ENCODE results near the gene CCR2.

Gene CCR2

DNA sequence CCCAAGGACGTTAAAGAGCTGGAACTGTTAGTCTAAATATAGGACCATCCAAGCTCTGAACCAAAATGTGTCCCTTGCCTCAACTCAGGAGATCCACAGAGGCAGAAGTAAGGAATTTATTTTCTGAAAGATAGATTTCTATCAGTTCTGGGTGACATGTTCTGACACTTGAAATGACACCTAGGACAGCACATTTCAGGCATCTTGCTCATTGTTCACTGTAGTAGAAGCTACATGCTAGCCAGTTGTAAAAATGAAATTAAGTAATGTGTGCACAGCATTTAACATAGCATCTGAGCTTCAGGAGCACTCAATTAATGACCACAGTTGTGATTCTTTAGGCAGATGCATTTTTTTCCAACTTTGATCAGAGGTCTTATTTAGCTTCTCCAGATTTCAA lies 567 bp downstream of the CCR2 start:
- DNase-seq (ENCODE audit: low read depth, low spot score), result no peak

DNA sequence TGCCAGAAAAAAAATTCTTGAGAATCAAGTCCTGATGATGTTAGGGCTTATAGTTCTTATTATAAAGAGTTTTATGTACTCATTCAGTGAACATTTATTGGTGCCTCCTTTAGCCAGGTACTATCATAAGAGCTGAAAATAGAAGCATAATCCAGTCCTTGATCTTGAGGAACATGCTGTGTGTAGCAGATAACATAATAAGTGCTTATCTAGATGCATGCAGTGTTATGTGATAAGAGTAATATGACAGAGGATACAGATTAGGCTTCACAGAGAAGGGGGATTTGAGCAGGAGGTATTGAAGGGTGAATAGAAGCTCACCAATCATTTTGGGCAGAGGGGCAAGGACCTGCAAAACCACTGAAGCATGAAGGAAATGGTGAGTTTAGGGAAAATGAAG lies 1.1 kb downstream of the CCR2 start:
- no peak for DNase-seq (ENCODE audit: low read depth, low spot score)

DNA sequence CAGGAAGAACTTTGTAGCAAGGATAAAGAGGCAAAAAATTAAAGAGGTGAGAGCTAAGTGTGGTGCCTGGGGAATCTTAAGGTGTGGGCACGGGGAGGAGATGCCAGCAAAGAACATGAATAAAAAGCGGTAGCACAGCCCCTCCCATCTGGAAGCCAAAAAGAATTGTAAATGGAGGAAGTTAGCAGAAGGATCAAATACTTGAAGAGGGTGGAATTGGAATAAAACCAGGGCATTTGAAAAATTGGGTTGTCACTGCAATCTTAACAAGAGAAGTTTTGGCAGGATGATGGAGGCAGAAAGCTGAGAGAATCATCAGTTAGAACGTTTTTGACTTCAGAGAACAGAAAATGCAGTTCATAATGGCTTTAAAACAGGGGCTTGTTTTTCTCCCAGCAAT lies 2.4 kb downstream of the CCR2 start:
- no peak for DNase-seq (ENCODE audit: low read depth, low spot score)

GRCh38 chr3:46356909-46357308 lies 3.0 kb downstream of the CCR2 start:
- DNase-seq (ENCODE audit: low read depth, low spot score), result no peak

DNA sequence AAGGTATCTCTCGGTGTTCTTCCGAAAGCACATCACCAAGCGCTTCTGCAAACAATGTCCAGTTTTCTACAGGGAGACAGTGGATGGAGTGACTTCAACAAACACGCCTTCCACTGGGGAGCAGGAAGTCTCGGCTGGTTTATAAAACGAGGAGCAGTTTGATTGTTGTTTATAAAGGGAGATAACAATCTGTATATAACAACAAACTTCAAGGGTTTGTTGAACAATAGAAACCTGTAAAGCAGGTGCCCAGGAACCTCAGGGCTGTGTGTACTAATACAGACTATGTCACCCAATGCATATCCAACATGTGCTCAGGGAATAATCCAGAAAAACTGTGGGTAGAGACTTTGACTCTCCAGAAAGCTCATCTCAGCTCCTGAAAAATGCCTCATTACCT lies 4.6 kb downstream of the CCR2 start:
- no peak for DNase-seq (ENCODE audit: low read depth, low spot score)

DNA sequence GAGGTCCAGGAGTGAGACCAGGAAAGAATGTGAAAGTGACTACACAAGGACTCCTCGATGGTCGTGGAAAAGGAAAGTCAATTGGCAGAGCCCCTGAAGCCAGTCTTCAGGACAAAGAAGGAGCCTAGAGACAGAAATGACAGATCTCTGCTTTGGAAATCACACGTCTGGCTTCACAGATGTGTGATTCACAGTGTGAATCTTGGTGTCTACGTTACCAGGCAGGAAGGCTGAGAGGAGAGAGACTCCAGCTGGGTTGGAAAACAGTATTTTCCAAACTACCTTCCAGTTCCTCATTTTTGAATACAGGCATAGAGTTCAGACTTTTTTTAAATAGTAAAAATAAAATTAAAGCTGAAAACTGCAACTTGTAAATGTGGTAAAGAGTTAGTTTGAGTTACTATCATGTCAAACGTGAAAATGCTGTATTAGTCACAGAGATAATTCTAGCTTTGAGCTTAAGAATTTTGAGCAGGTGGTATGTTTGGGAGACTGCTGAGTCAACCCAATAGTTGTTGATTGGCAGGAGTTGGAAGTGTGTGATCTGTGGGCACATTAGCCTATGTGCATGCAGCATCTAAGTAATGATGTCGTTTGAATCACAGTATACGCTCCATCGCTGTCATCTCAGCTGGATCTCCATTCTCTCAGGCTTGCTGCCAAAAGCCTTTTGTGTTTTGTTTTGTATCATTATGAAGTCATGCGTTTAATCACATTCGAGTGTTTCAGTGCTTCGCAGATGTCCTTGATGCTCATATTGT lies 6.0 kb downstream of the CCR2 start:
- no peak for DNase-seq (ENCODE audit: low read depth, low spot score)

DNA sequence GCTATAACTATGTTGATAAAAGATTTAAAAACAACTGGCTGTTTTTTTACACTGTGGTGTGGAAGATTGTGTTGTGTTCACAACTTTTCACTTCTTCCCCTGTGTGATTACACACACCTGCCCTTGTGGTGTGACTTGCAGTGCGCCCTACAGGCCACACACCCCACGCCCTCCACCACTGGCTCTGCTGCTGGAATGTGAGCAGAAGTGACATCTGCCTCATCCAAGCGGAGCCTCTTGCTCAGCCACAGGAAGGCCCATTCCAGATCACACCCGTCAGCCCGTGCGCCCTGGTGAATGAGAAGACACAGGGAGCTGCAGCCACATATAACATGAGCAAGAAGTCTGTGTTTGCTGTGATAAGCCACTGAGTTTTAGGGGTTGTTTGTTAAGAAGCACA lies 7.0 kb downstream of the CCR2 start:
- no peak for DNase-seq (ENCODE audit: low read depth, low spot score)

- no peak for DNase-seq (ENCODE audit: low read depth, low spot score)
Measured at GRCh38 chr3:46361408-46362283, 7.7 kb downstream of the CCR2 start.

GRCh38 chr3:46365041-46365440 lies 11.1 kb downstream of the CCR2 start:
- DNase-seq (ENCODE audit: low read depth, low spot score), result no peak

DNA sequence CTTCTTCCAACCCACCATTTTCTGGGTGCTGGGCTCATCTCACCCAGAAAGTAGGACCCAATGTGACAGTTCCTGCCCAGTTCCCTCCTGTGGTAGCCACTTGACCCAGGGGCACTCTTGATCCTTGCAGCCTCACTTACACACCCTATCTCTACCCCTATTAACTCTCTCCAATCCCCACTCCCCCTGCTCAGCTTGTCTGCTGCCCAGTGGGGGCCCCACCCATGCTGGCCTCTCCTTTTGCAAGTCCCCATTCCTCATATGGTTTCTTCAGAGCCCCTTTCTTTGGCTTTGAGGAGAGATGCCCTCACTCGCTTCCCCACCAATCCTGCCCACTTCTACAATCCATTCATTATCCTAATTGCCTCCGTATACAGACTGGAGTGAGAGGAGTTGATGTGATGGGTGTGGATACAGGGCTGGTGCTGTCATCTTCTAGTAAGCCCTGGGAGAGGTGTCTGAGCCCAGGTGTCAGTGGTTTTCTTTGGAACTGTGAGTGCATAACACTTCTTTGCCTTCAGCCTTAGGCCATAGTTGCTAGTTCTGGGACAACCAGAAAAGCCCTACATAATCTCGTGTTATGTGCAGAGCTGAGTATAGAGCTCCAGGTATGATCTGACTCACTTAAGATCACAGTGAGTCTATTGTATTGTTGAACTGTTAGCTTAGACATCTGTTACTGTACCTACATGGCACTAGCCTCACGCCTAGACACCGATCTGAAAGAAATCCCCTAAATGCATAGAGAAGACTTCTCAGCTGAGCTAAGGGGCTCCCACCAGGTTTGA lies 12.0 kb downstream of the CCR2 start:
- no peak for DNase-seq (ENCODE audit: low read depth, low spot score)

- no peak for DNase-seq (ENCODE audit: low read depth, low spot score)
Measured at GRCh38 chr3:46367811-46368210, 13.9 kb downstream of the CCR2 start.

DNA sequence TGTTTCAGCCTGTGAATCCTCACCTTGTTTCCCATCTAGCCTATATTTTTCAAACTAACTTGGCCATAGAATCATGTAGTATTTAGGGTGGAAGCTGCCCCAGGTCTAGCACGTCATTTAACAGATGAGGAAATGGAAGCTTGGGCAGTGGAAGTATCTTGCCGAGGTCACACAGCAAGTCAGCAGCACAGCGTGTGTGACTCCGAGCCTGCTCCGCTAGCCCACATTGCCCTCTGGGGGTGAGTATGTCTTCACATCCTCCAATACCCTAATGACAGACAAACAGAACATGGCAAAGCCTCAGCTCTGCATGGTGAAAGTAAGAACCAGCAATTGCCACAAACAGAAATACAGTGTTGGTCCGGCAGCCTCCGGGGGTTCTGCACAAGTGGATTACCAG lies 14.7 kb downstream of the CCR2 start:
- DNase-seq (ENCODE audit: low read depth, low spot score), result peak; percentile 70

GRCh38 chr3:46369151-46369550 lies 15.2 kb downstream of the CCR2 start:
- no peak for DNase-seq (ENCODE audit: low read depth, low spot score)

DNA sequence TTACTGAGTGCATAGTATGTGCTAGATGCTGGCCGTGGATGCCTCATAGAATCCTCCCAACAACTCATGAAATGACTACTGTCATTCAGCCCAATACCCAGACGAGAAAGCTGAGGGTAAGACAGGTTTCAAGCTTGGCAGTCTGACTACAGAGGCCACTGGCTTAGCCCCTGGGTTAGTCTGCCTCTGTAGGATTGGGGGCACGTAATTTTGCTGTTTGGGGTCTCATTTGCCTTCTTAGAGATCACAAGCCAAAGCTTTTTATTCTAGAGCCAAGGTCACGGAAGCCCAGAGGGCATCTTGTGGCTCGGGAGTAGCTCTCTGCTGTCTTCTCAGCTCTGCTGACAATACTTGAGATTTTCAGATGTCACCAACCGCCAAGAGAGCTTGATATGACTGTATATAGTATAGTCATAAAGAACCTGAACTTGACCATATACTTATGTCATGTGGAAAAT lies 15.8 kb downstream of the CCR2 start:
- no peak for DNase-seq (ENCODE audit: low read depth, low spot score)

GRCh38 chr3:46370839-46371518 lies 17.1 kb downstream of the CCR2 start, which contains the start of gene CCR5:
Gene CCR5 (plus strand): TSS chr3:46370946. CDS start chr3:46372903, 1,957 bp downstream.
- DNase-seq (ENCODE audit: low read depth, low spot score), result no peak

GRCh38 chr3:46371519-46372340 lies 17.8 kb downstream of the CCR2 start:
- DNase-seq (ENCODE audit: low read depth, low spot score), result no peak

DNA sequence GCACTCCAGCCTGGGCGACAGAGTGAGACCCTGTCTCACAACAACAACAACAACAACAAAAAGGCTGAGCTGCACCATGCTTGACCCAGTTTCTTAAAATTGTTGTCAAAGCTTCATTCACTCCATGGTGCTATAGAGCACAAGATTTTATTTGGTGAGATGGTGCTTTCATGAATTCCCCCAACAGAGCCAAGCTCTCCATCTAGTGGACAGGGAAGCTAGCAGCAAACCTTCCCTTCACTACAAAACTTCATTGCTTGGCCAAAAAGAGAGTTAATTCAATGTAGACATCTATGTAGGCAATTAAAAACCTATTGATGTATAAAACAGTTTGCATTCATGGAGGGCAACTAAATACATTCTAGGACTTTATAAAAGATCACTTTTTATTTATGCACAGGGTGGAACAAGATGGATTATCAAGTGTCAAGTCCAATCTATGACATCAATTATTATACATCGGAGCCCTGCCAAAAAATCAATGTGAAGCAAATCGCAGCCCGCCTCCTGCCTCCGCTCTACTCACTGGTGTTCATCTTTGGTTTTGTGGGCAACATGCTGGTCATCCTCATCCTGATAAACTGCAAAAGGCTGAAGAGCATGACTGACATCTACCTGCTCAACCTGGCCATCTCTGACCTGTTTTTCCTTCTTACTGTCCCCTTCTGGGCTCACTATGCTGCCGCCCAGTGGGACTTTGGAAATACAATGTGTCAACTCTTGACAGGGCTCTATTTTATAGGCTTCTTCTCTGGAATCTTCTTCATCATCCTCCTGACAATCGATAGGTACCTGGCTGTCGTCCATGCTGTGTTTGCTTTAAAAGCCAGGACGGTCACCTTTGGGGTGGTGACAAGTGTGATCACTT lies 18.8 kb downstream of the CCR2 start:
- no peak for DNase-seq (ENCODE audit: low read depth, low spot score)

GRCh38 chr3:46374755-46375154 lies 20.8 kb downstream of the CCR2 start:
- DNase-seq (ENCODE audit: low read depth, low spot score), result no peak

GRCh38 chr3:46375218-46375617 lies 21.3 kb downstream of the CCR2 start:
- DNase-seq (ENCODE audit: low read depth, low spot score), result no peak

DNA sequence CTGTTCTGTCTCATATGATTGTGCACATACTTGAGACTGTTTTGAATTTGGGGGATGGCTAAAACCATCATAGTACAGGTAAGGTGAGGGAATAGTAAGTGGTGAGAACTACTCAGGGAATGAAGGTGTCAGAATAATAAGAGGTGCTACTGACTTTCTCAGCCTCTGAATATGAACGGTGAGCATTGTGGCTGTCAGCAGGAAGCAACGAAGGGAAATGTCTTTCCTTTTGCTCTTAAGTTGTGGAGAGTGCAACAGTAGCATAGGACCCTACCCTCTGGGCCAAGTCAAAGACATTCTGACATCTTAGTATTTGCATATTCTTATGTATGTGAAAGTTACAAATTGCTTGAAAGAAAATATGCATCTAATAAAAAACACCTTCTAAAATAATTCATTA lies 21.9 kb downstream of the CCR2 start:
- no peak for DNase-seq (ENCODE audit: low read depth, low spot score)
